Hepatocyte (in vitro differentiated cells): Measurements from ENCODE around the gene USH2A.

Source experiments
- EZH2 ChIP-seq: fragments of 200-600 bp; sonication (generic); IDR thresholded peaks from 2 replicates; pipeline ENCODE4 v1.6.1; 2016; ENCODE audit warnings: antibody characterized with exemption, mild to moderate bottlenecking, borderline replicate concordance
- TF ChIP-seq, protein P1 (sequence below): fragments of 200-600 bp; sonication (generic); IDR thresholded peaks from 2 replicates; pipeline ENCODE4 v1.5.1; 2016; ENCODE audit warnings: antibody characterized with exemption, mild to moderate bottlenecking; ENCODE audit not compliant: poor library complexity

- no peak for TF ChIP-seq EZH2
- TF ChIP-seq, protein P1, sequence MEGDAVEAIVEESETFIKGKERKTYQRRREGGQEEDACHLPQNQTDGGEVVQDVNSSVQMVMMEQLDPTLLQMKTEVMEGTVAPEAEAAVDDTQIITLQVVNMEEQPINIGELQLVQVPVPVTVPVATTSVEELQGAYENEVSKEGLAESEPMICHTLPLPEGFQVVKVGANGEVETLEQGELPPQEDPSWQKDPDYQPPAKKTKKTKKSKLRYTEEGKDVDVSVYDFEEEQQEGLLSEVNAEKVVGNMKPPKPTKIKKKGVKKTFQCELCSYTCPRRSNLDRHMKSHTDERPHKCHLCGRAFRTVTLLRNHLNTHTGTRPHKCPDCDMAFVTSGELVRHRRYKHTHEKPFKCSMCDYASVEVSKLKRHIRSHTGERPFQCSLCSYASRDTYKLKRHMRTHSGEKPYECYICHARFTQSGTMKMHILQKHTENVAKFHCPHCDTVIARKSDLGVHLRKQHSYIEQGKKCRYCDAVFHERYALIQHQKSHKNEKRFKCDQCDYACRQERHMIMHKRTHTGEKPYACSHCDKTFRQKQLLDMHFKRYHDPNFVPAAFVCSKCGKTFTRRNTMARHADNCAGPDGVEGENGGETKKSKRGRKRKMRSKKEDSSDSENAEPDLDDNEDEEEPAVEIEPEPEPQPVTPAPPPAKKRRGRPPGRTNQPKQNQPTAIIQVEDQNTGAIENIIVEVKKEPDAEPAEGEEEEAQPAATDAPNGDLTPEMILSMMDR = no peak
Measured at GRCh38 chr1:215794156-215794555, 629.1 kb downstream of the USH2A start.
